GM12801 (cell line): ENCODE results near the gene LCE2A.

Source experiments
- CTCF ChIP-seq: IDR thresholded peaks from one replicate; pipeline ENCODE4 v1.5.1; 2011; ENCODE audit warnings: control low read depth; ENCODE audit not compliant: insufficient read length; ENCODE audit errors: extremely low read depth

The LCE2A gene

GRCh38 chr1:152697701-152698600 is at the start of gene LCE2A:
Gene LCE2A, plus strand, starts transcription at chr1:152698345. Its CDS starts 557 bp downstream, at chr1:152698902.
- TF ChIP-seq CTCF = no peak

- no peak for TF ChIP-seq CTCF
Observed at GRCh38 chr1:152654110-152654509, 44.0 kb upstream of the LCE2A start.

- TF ChIP-seq CTCF = no peak
Observed at GRCh38 chr1:152656459-152656858, 41.7 kb upstream of the LCE2A start.

- TF ChIP-seq CTCF = no peak
Observed at GRCh38 chr1:152657677-152658076, 40.5 kb upstream of the LCE2A start.

- TF ChIP-seq CTCF = no peak
Observed at GRCh38 chr1:152658649-152659048, 39.5 kb upstream of the LCE2A start.

GRCh38 chr1:152663098-152663497 is 35.0 kb upstream of the LCE2A start, which contains the start of gene LCE2D:
Gene LCE2D, plus strand, starts transcription at chr1:152663380. Its CDS starts 726 bp downstream, at chr1:152664106.
- no peak for TF ChIP-seq CTCF

GRCh38 chr1:152667648-152668047 is 30.5 kb upstream of the LCE2A start:
- TF ChIP-seq CTCF = no peak
